SHP77 (cell line): ENCODE data around the gene ILDR1.
"Not testable (repeated sequence)": the region's sequence is repeated elsewhere in the genome, so short reads cannot be mapped to it uniquely, and the experiment has no call there.

Experiments used
- DNase-seq, 2 experiments: peaks; one replicate each; lab custom pipeline; 2025; lab: John Stamatoyannopoulos, UW

The ILDR1 gene

GRCh38 chr3:121943431-121943830 lies 78.6 kb downstream of the ILDR1 start:
- DNase-seq: no peak

DNA sequence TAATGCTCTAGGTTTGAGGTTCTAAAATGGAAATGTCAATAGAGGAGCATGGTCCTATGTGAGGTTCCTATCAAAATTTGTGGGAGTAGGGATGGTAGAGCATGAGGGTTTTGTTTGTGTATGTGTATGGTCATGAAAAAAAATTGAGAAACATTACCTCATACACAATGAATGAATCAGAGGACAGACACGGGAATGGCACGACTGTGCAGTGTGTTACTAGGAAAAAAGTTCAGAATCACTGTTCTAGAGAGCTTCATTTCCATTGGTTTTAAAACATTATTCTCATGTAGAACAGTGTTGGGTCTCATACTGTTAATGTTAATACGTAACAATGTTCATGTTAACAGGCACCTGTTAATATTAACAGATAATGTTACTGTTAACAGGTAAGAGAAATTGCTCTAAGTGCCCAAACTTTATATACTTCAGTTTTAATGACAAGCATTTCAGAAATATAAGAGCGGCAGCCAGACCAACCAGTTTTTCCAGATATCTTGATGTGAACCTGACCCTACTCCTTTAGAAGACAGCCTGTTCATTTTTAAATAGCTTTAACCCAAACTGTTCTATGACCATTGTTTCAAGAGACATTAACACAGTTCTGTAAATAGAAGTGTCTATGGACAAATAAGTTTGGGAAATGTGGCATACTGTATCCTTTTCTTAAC lies 79.8 kb downstream of the ILDR1 start:
- DNase-seq: no peak

GRCh38 chr3:121941592-121941991 lies 80.5 kb downstream of the ILDR1 start:
- no peak for DNase-seq

DNA sequence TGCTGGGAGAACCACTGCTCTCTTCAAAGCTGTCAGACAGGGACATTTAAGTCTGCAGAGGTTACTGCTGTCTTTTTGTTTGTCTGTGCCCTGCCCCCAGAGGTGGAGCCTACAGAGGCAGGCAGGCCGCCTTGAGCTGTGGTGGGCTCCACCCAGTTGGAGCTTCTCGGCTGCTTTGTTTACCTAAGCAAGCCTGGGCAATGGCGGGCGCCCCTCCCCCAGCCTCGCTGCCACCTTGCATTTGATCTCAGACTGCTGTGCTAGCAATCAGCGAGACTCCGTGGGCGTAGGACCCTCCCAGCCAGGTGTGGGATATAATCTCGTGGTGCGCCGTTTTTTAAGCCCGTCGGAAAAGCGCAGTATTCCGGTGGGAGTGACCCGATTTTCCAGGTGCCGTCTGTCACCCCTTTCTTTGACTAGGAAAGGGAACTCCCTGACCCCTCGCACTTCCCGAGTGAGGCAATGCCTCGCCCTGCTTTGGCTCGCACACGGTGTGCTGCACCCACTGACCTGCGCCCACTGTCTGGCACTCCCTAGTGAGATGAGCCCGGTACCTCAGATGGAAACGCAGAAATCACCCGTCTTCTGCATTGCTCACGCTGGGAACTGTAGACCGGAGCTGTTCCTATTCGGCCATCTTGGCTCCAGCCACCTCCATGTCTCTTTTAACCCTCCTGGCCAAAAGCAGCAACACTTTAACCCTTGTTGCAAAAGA lies 83.7 kb downstream of the ILDR1 start:
- DNase-seq: not testable (repeated sequence)
